Panc1 (cell line): ENCODE results near the gene VAMP2.

Experiments used
- POLR2AphosphoS5 ChIP-seq: IDR thresholded peaks from 2 replicates; pipeline ENCODE4 v1.6.1; 2012; ENCODE audit warnings: mild to moderate bottlenecking, low read depth, low read length, moderate library complexity
- TF ChIP-seq, protein P1 (sequence below): fragments of 450-650 bp; IDR thresholded peaks from 2 replicates; pipeline ENCODE4 v1.5.1; 2017; ENCODE audit warnings: mild to moderate bottlenecking

DNA sequence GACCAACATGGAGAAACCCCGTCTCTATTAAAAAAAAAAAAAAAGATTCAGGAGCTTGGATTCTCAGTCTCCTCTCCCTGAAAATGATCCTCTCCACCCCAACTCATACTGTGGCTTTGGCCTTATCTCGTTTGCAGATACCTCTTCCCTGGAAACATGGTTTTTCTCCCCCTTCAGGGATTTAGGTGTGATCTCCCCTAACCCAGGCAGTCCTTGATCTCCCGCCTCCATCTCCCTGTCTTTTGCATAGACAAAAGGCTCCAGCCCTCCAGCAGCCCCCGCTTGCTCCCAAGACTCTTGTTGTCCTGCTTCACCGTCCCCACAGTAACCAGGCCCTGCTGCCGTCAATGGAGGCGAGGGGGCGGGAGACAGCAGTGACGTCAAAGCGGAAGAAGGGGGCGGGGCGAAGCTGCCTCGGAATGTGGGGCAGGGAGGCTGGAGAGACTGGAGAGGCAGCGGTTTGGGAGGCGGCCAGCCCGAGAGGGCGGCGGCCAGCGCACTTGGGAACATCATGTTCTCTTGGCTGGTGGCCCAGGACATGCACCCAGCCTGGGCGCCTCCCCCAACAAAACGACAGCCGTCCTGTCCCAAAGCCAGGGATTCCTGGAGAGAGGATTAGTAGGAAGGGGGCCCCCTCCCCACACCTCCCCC lies 8.7 kb downstream of the VAMP2 start:
- TF ChIP-seq, protein P1, sequence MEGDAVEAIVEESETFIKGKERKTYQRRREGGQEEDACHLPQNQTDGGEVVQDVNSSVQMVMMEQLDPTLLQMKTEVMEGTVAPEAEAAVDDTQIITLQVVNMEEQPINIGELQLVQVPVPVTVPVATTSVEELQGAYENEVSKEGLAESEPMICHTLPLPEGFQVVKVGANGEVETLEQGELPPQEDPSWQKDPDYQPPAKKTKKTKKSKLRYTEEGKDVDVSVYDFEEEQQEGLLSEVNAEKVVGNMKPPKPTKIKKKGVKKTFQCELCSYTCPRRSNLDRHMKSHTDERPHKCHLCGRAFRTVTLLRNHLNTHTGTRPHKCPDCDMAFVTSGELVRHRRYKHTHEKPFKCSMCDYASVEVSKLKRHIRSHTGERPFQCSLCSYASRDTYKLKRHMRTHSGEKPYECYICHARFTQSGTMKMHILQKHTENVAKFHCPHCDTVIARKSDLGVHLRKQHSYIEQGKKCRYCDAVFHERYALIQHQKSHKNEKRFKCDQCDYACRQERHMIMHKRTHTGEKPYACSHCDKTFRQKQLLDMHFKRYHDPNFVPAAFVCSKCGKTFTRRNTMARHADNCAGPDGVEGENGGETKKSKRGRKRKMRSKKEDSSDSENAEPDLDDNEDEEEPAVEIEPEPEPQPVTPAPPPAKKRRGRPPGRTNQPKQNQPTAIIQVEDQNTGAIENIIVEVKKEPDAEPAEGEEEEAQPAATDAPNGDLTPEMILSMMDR: no peak
- no peak for TF ChIP-seq POLR2AphosphoS5
